Stimulated activated effector memory CD8-positive, alpha-beta T cell treated with anti-CD3 and anti-CD28 coated beads, Interleukin-12 subunit alpha, Interleukin-12 subunit beta, amount 100 ng/mL, for 72 hours (primary cell): ENCODE data around the gene MRPL32.

Experiments
- ATAC-seq: fragments of 150-1000 bp; cut with Tn5 transposase; 2 replicates; pipeline ENCODE4 v1.10.0; 2021
- DNase-seq, 2 donors: peaks; one replicate each; pipeline ENCODE4 v3.0.0; 2021 to 2022; ENCODE audit warnings: low spot score in 2 of 2
- H3K27ac Mint-ChIP-seq: one replicate; pipeline ENCODE4 v1.8.0; 2022; ENCODE audit warnings: mild to moderate bottlenecking, mixed read lengths
- H3K36me3 Mint-ChIP-seq: one replicate; pipeline ENCODE4 v1.8.0; 2022; ENCODE audit warnings: mild to moderate bottlenecking, mixed read lengths
- H3K4me1 Mint-ChIP-seq: one replicate; pipeline ENCODE4 v1.8.0; 2022; ENCODE audit warnings: mixed read lengths
- H3K4me3 Mint-ChIP-seq: one replicate; pipeline ENCODE4 v1.8.0; 2022; ENCODE audit warnings: mild to moderate bottlenecking, mixed read lengths
- H3K9me3 Mint-ChIP-seq: one replicate; pipeline ENCODE4 v1.8.0; 2022; ENCODE audit warnings: mixed read lengths

Gene MRPL32

DNA sequence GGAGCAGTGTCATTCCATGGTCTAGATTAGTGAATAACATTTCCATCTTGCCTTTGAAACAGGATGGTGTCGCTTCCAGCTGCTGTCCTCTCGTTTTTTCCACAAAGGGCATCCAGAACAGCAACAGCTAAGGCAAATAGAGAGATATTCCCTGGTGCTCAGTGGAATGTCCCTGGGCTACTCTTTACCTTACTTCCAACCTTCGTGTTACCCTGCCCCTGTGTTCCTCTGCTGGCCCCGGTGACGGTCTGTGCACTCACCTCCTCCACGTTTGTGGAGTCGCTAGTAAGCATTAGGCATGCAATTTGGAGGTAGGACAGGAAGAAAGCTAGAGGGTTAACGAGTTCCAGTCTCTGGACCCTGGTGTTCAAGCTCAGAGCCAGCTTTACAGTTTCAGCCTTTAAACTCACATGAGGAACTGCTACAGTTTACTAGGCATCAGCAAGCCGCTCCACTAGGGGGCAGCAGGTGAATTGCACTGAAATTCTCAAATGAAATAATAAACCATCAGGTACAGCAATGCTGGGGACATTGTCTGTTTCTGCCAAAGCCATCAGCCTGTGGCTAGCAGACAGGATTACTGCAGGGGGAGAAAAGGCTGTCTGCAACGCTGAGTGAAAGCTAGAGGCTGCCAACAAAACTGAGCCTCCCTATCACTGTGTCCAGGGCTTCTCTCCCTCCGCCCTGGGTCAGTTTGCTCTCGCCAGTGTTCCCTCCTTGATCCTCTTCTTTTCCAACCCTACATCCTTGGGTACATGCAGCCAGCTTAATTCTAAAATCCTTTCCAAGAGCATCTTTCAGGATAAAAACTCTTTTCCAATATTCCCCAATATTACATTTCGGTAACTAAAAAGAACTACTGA, 9.0 kb downstream of the MRPL32 start:
- DNase-seq (peak; percentile 51 to 81), ATAC-seq (peak; percentile 51)
- no peaks in the 10 kb centered on the region for H3K9me3 Mint-ChIP-seq
- H3K27ac Mint-ChIP-seq, result no peak overlapping the region
- H3K36me3 Mint-ChIP-seq, result peaks cover 39% of the 10 kb centered on the region
- H3K4me1 Mint-ChIP-seq, result peaks cover 19% of the 10 kb centered on the region
- H3K4me3 Mint-ChIP-seq, result no peak overlapping the region

- Mint-ChIP-seq H3K4me3 (peak overlapping the region; percentile 26), H3K4me1 (peaks cover 9% of the 10 kb centered on the region), H3K9me3 (no peaks in the 10 kb centered on the region), H3K36me3 (no peaks in the 10 kb centered on the region), H3K27ac (no peak overlapping the region)
- DNase-seq (no peak), ATAC-seq (peak; percentile 75)
Measured at GRCh38 chr7:42945821-42946626, 13.8 kb downstream of the MRPL32 start.

DNA sequence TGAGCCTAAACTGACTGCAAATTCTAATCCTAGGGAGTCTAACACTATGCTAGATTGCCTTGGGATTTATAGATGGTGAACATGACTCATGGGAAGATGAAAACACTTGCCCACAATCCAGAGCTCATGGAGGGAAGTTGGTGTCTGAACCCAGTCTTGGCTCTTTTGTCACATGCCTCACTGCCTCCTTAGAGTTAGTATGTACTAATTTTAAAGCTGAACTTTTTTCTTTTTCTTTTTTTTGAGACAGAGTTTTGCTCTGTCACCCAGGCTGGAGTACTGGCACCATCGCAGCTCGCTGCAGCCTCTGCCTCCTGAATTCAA, 14.4 kb downstream of the MRPL32 start:
- no peak for ATAC-seq
- Mint-ChIP-seq H3K36me3 (no peaks in the 10 kb centered on the region), H3K4me3 (no peak overlapping the region), H3K4me1 (peaks cover 9% of the 10 kb centered on the region), H3K27ac (no peak overlapping the region), H3K9me3 (no peaks in the 10 kb centered on the region)
- DNase-seq, result no peak

GRCh38 chr7:42947521-42947920, 15.3 kb downstream of the MRPL32 start:
- Mint-ChIP-seq H3K9me3 (no peaks in the 10 kb centered on the region), H3K27ac (no peak overlapping the region), H3K4me3 (no peak overlapping the region), H3K4me1 (peaks cover 9% of the 10 kb centered on the region), H3K36me3 (no peaks in the 10 kb centered on the region)
- DNase-seq, result no peak
- ATAC-seq, result no peak

DNA sequence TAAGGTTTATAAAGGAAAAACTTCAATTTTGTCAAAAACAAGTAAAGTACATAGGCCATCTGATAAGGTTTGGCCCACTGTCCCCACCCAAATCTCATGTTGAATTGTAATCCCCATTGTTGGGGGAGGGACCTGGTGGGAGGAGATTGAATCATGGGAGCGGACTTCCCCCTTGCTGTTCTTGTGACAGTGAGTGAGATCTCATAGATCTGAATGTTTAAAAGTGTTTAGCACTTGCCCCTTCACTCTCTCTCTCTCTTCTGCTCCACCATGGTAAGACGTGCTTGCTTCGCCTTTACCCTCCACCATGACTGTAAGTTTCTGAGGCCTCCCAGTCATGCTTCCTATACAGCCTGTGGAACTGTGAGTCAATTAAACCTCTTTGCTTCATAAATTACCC, 18.2 kb downstream of the MRPL32 start:
- Mint-ChIP-seq H3K27ac (no peak overlapping the region), H3K4me3 (no peak overlapping the region), H3K4me1 (peaks cover 9% of the 10 kb centered on the region), H3K36me3 (no peaks in the 10 kb centered on the region), H3K9me3 (no peaks in the 10 kb centered on the region)
- DNase-seq (no peak), ATAC-seq (no peak)

DNA sequence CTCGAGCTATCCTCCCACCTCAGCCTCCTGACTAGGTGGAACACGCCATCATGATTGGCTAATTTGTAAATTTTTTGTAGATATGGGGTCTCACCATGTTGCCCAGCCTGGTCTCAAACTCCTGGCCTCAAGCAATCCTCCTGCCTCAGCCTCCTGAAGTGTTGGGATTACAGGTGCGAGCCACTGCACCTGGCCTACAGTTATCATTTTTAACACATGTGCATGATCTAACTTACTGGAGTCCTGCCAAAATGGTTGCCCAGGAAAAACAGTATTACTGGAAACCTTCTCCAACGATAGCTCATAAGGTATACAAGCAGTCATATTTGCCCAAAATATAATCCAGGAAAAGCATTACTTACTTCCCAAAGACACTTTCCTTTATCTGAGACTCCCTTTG, 20.2 kb downstream of the MRPL32 start:
- Mint-ChIP-seq H3K9me3 (peaks cover 2% of the 10 kb centered on the region), H3K4me1 (no peaks in the 10 kb centered on the region), H3K27ac (no peak overlapping the region), H3K4me3 (no peak overlapping the region), H3K36me3 (no peaks in the 10 kb centered on the region)
- ATAC-seq (no peak), DNase-seq (no peak)

DNA sequence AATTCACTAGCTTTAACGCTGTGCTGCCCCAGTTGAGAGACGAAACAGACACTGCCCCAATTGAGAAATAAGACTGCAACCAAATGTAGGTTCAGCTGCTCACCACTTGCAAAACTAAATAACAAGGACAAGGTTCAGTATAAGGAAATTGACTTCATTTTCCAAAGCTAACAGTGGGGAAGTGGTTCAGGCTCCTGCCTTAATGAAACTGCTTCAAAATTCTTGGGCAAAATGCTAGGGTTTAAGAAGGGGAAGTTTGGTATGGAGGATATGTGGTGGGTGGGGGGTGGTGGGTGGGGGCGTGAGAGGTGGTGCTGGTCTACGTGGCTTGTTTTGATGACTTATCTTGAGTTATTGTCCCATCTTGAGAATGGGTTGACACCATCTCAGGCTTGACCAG, 21.8 kb downstream of the MRPL32 start:
- Mint-ChIP-seq H3K4me1 (no peaks in the 10 kb centered on the region), H3K36me3 (no peaks in the 10 kb centered on the region), H3K27ac (no peak overlapping the region), H3K4me3 (no peak overlapping the region), H3K9me3 (peaks cover 4% of the 10 kb centered on the region)
- no peak for ATAC-seq
- DNase-seq, result no peak

- Mint-ChIP-seq H3K27ac (no peak overlapping the region), H3K4me1 (no peaks in the 10 kb centered on the region), H3K9me3 (peaks cover 4% of the 10 kb centered on the region), H3K36me3 (no peaks in the 10 kb centered on the region), H3K4me3 (no peak overlapping the region)
- DNase-seq (no peak), ATAC-seq (no peak)
Measured at GRCh38 chr7:42956062-42956461, 23.9 kb downstream of the MRPL32 start.

GRCh38 chr7:42959549-42959948, 27.4 kb downstream of the MRPL32 start:
- H3K4me1 Mint-ChIP-seq, result no peaks in the 10 kb centered on the region
- no peaks in the 10 kb centered on the region for H3K36me3 Mint-ChIP-seq
- DNase-seq, result no peak
- no peak overlapping the region for H3K4me3 Mint-ChIP-seq
- ATAC-seq, result no peak
- no peak overlapping the region for H3K27ac Mint-ChIP-seq
- H3K9me3 Mint-ChIP-seq, result peaks cover 4% of the 10 kb centered on the region

DNA sequence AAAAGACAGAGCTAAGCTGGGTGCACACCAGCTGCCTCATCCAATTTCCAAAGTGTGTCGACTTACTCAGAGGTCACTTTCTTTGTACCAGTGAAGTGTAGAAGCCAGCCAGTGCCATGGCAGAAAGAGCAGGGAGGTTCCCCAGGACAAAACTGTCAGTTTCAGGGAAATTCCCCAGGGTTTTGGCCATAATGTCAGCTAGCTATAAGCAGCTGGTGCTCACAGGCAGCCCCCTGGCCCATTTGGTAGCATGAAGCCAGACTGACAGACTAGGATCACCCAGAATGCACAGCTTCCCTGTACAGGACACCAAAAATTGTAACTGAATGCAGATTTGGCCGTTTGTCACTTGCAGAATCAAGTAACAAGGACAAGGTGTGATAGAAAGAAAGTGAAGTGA, 28.6 kb downstream of the MRPL32 start:
- DNase-seq (no peak), ATAC-seq (no peak)
- H3K4me3 Mint-ChIP-seq, result no peak overlapping the region
- no peak overlapping the region for H3K27ac Mint-ChIP-seq
- no peaks in the 10 kb centered on the region for H3K36me3 Mint-ChIP-seq
- peaks cover 10% of the 10 kb centered on the region for H3K4me1 Mint-ChIP-seq
- peaks cover 4% of the 10 kb centered on the region for H3K9me3 Mint-ChIP-seq

- ATAC-seq, result no peak
- no peaks in the 10 kb centered on the region for H3K36me3 Mint-ChIP-seq
- peaks cover 4% of the 10 kb centered on the region for H3K9me3 Mint-ChIP-seq
- no peak overlapping the region for H3K4me3 Mint-ChIP-seq
- H3K4me1 Mint-ChIP-seq, result peaks cover 10% of the 10 kb centered on the region
- no peak overlapping the region for H3K27ac Mint-ChIP-seq
- no peak for DNase-seq
Measured at GRCh38 chr7:42961170-42961569, 29.0 kb downstream of the MRPL32 start.

- DNase-seq (no peak), ATAC-seq (no peak)
- H3K27ac Mint-ChIP-seq, result no peak overlapping the region
- H3K9me3 Mint-ChIP-seq, result no peaks in the 10 kb centered on the region
- no peaks in the 10 kb centered on the region for H3K36me3 Mint-ChIP-seq
- H3K4me1 Mint-ChIP-seq, result peaks cover 10% of the 10 kb centered on the region
- H3K4me3 Mint-ChIP-seq, result no peak overlapping the region
Measured at GRCh38 chr7:42964293-42964692, 32.1 kb downstream of the MRPL32 start.

DNA sequence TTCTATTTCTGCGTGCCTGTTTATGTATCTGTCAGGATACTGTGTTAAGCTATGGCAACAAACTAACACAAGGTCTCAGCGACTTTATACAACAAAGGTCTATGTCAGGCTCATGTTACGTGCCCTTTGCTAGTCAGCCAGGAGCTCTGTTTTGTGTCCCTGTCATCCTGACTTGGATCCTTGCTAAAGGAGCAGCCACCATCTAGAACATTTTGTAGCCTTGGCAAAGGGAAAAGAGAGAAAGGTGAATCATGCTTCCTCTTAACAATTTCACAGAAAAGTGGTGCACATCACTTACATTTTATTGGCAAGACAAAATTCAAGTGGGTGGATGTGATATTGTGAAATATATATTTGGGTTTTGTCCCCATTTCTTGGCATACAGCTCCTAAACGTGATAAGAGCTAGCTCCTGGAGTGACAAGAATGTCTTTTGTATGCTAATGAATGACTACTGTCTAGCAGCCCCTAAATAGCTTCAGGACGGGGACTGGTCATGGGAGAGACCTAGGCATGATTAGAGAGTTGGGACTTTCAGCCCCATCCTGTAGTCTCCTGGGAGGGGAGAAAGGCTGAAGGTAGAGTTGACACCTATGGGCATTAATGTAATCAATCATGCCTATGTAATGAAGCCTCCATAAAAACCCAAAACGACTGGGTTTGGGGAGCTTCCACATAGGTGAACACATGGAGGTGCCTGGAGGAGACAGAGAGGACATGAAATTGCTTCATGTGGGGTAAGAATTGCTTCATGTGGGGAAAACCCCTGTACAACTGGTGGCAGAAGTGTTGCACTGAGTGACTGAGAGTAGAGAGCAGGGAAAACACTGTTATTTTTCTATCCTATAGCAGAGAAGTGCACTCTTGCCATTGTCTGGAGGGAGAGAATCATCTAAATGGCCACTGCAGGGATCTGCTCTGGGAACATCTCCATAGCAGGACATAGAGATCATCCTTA, 33.0 kb downstream of the MRPL32 start:
- H3K4me1 Mint-ChIP-seq, result peaks cover 10% of the 10 kb centered on the region
- H3K4me3 Mint-ChIP-seq, result no peak overlapping the region
- no peaks in the 10 kb centered on the region for H3K36me3 Mint-ChIP-seq
- no peak for DNase-seq
- no peak overlapping the region for H3K27ac Mint-ChIP-seq
- ATAC-seq, result no peak
- H3K9me3 Mint-ChIP-seq, result no peaks in the 10 kb centered on the region

- Mint-ChIP-seq H3K9me3 (no peaks in the 10 kb centered on the region), H3K4me1 (peaks cover 10% of the 10 kb centered on the region), H3K36me3 (no peaks in the 10 kb centered on the region), H3K27ac (no peak overlapping the region), H3K4me3 (no peak overlapping the region)
- DNase-seq (no peak), ATAC-seq (no peak)
Measured at GRCh38 chr7:42967391-42967790, 35.2 kb downstream of the MRPL32 start.
